Progenitor cell of endocrine pancreas (in vitro differentiated cells): ENCODE results near the gene PLCXD1. TPM values are rescaled to one million over a fixed set of nuclear protein-coding genes. Genes with fewer than 3 reads are reported as not detected.

Experiments used
- DNase-seq: peaks from one replicate; pipeline ENCODE4 v3.0.0; 2021; ENCODE audit warnings: low spot score; ENCODE audit not compliant: unreplicated experiment
- H3K27ac Mint-ChIP-seq: 2 replicates; pipeline ENCODE4 v1.8.0; 2021; ENCODE audit warnings: mild to moderate bottlenecking, moderate library complexity, mixed read lengths
- H3K27me3 Mint-ChIP-seq: 2 replicates; pipeline ENCODE4 v1.8.0; 2021; ENCODE audit warnings: mixed read lengths
- H3K36me3 Mint-ChIP-seq: 2 replicates; pipeline ENCODE4 v1.8.0; 2022; ENCODE audit warnings: mixed read lengths; ENCODE audit not compliant: insufficient read depth
- H3K4me1 Mint-ChIP-seq: 2 replicates; pipeline ENCODE4 v1.8.0; 2021; ENCODE audit warnings: low read depth, mixed read lengths
- H3K4me3 Mint-ChIP-seq: 2 replicates; pipeline ENCODE4 v1.8.0; 2021; ENCODE audit warnings: low read depth, mild to moderate bottlenecking, moderate library complexity, mixed read lengths
- H3K9me3 Mint-ChIP-seq: 2 replicates; pipeline ENCODE4 v1.8.0; 2021; ENCODE audit warnings: low read depth, mixed read lengths
- CTCF ChIP-seq: fragments of 200-600 bp; sonication (generic); IDR thresholded peaks from one replicate; pipeline ENCODE4 v1.5.0; 2021; ENCODE audit warnings: antibody characterized with exemption, mild to moderate bottlenecking; ENCODE audit not compliant: unreplicated experiment
- total RNA-seq: library from RNA; stranded (reverse); gene quantifications from 2 replicates; pipeline ENCODE4 v1.2.1, GENCODE V29; 2021

The PLCXD1 gene
- total RNA-seq, 1 donor from 2014 or later: 55.6 TPM

- H3K4me3 Mint-ChIP-seq: no peak overlapping the region
- peaks cover 34% of the 10 kb centered on the region for H3K36me3 Mint-ChIP-seq
- peak overlapping the region; percentile 84 for H3K27ac Mint-ChIP-seq
- no peak for DNase-seq
- H3K9me3 Mint-ChIP-seq: no peaks in the 10 kb centered on the region
- H3K27me3 Mint-ChIP-seq: no peaks in the 10 kb centered on the region
- H3K4me1 Mint-ChIP-seq: no peaks in the 10 kb centered on the region
- peak; percentile 27 for TF ChIP-seq CTCF
Observed at GRCh38 chrX:307261-308111, 26.3 kb downstream of the PLCXD1 start.

GRCh38 chrX:308821-309520 lies 27.8 kb downstream of the PLCXD1 start:
- no peak for TF ChIP-seq CTCF
- DNase-seq: no peak
- Mint-ChIP-seq H3K36me3 (peaks cover 33% of the 10 kb centered on the region), H3K4me3 (no peak overlapping the region), H3K27me3 (no peaks in the 10 kb centered on the region), H3K4me1 (no peaks in the 10 kb centered on the region), H3K27ac (no peak overlapping the region), H3K9me3 (no peaks in the 10 kb centered on the region)

GRCh38 chrX:310621-311155 lies 29.5 kb downstream of the PLCXD1 start:
- DNase-seq: no peak
- TF ChIP-seq CTCF: no peak
- no peaks in the 10 kb centered on the region for H3K9me3 Mint-ChIP-seq

GRCh38 chrX:311156-312129 lies 30.3 kb downstream of the PLCXD1 start:
- no peaks in the 10 kb centered on the region for H3K9me3 Mint-ChIP-seq
- no peak for DNase-seq
- no peak for TF ChIP-seq CTCF
- H3K27ac Mint-ChIP-seq: peak overlapping the region; percentile 84
- no peaks in the 10 kb centered on the region for H3K4me1 Mint-ChIP-seq
- no peaks in the 10 kb centered on the region for H3K27me3 Mint-ChIP-seq
- peaks cover 21% of the 10 kb centered on the region for H3K36me3 Mint-ChIP-seq
- H3K4me3 Mint-ChIP-seq: no peak overlapping the region

More at GRCh38 chrX:310621-311155, 29.5 kb downstream of the PLCXD1 start:
- Mint-ChIP-seq H3K27ac (no peak overlapping the region), H3K27me3 (no peaks in the 10 kb centered on the region), H3K4me1 (no peaks in the 10 kb centered on the region), H3K4me3 (no peak overlapping the region), H3K36me3 (peaks cover 25% of the 10 kb centered on the region)
